ENCODE data around the gene GABBR2. TPM values are rescaled to one million over a fixed set of nuclear protein-coding genes. Genes with fewer than 3 reads are reported as not detected.

The GABBR2 gene
- polyA plus RNA-seq, 1 donor (not counting 4 experiments of a cell fraction or from before 2014, with no cell fraction given): 0.01 TPM

DNA sequence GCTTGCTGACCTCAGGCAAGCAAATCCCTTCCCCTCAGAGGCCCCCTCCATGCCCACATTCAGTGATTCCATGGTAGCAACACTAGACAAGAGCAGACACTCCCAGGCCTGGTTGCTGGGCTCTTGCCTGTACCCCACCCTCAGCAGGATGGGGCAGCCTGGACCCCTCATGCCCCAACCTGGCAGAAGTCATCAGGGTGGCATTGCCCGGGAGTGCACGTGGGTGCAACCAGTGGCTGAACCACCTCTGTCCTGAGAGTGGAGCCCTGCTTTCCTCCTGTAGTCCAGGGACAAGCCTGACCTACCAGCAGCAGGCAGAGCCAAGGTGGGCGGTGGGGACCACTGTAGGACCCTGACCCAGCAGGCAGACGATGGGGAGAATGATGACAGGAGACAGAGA lies 387.5 kb downstream of the GABBR2 start:
- no peaks in the 10 kb centered on the region for H3K9me3 ChIP-seq (ENCODE audit: control insufficient read depth, low read depth, low read length)
- H3K4me2 ChIP-seq (ENCODE audit: control insufficient read depth, extremely low read depth, insufficient read depth, low read depth, low read length): no peak overlapping the region
- H3K9ac ChIP-seq (ENCODE audit: control insufficient read depth, extremely low read depth, insufficient read depth, low read length): no peak overlapping the region
- no peaks in the 10 kb centered on the region for H3K27me3 ChIP-seq (ENCODE audit: control insufficient read depth, extremely low read depth, insufficient read depth, low read length)
- no peaks in the 10 kb centered on the region for H3K9me1 ChIP-seq (ENCODE audit: control insufficient read depth, extremely low read depth, insufficient read depth, low read length)
- dilution Hi-C loops (cut with MboI; ENCODE audit: extremely low pct_ligation_motif_present, low sequenced_read_pairs): no loop called here
- no peak overlapping the region for H3K27ac ChIP-seq (ENCODE audit: control insufficient read depth, insufficient read depth, low read length)
- no peak for DNase-seq (ENCODE audit: low read depth, low spot score)
- no peak for FAIRE-seq
- no peak overlapping the region for H2AFZ ChIP-seq (ENCODE audit: control insufficient read depth, low read length)
- no peaks in the 10 kb centered on the region for H3K36me3 ChIP-seq (ENCODE audit: control insufficient read depth in 2 of 2, extremely low read depth in 1 of 2, insufficient read depth in 2 of 2, low read length in 2 of 2)
- no peaks in the 10 kb centered on the region for H3K79me2 ChIP-seq (ENCODE audit: control insufficient read depth, insufficient read depth, low read length)
- peaks cover 13% of the 10 kb centered on the region for H3K4me1 ChIP-seq (ENCODE audit: control insufficient read depth, extremely low read depth, insufficient read depth, low read length)
- no peak overlapping the region for H3K4me3 ChIP-seq (ENCODE audit: control insufficient read depth in 2 of 3, extremely low read depth in 1 of 3, insufficient read depth in 2 of 3, low read depth in 1 of 3, low read length in 3 of 3)
- H4K20me1 ChIP-seq (ENCODE audit: control insufficient read depth, extremely low read depth, insufficient read depth, low read length): no peaks in the 10 kb centered on the region
- no peak for TF ChIP-seq EZH2 (IDR thresholded peaks at IDR 0.05; ENCODE audit: low read length)
- TF ChIP-seq, protein P1, sequence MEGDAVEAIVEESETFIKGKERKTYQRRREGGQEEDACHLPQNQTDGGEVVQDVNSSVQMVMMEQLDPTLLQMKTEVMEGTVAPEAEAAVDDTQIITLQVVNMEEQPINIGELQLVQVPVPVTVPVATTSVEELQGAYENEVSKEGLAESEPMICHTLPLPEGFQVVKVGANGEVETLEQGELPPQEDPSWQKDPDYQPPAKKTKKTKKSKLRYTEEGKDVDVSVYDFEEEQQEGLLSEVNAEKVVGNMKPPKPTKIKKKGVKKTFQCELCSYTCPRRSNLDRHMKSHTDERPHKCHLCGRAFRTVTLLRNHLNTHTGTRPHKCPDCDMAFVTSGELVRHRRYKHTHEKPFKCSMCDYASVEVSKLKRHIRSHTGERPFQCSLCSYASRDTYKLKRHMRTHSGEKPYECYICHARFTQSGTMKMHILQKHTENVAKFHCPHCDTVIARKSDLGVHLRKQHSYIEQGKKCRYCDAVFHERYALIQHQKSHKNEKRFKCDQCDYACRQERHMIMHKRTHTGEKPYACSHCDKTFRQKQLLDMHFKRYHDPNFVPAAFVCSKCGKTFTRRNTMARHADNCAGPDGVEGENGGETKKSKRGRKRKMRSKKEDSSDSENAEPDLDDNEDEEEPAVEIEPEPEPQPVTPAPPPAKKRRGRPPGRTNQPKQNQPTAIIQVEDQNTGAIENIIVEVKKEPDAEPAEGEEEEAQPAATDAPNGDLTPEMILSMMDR (optimal IDR thresholded peaks at IDR 0.05 in 1 of 3, IDR thresholded peaks at IDR 0.05 in 1 of 3, conservative IDR thresholded peaks at IDR 0.05 in 1 of 3; ENCODE audit: extremely low read depth in 1 of 3, insufficient read depth in 2 of 3, low read length in 3 of 3): no peak

DNA sequence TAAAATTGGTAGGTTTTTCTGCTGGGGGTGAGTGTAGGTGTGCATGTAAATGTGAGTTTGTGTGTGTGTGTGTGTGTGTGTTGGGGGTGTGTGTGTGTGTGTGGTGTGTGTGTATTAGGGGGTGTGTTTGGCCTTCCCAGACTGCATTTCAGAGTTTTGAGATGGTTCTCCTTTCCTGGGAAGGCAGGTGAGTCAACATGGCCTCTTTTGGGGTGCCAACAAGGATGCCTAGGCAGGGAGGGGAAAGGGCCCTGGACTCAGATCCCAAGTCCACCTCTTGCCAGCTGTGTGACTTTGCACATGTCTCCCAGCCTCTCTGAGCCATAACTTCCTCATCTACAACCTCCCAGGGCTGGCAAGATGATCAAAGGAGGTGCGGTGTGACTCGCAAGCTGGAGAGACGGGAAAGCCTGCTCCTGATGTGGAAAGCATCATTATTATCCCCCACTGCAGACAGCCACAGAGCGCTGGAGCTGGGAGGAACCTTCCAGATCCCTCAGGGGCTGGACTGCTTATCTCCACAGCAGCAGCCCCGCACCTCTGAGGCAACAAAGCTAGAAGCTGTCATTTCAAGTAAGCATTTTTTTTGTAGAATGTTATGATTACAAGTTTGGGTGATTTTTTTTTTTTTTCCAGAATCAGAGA lies 389.8 kb downstream of the GABBR2 start:
- TF ChIP-seq EZH2 (IDR thresholded peaks at IDR 0.05; ENCODE audit: low read length): no peak
- TF ChIP-seq, protein P1 (optimal IDR thresholded peaks at IDR 0.05 in 1 of 3, IDR thresholded peaks at IDR 0.05 in 1 of 3, conservative IDR thresholded peaks at IDR 0.05 in 1 of 3; ENCODE audit: extremely low read depth in 1 of 3, insufficient read depth in 2 of 3, low read length in 3 of 3): no peak
- FAIRE-seq (no peak), DNase-seq (ENCODE audit: low read depth, low spot score) (no peak)
- no peak overlapping the region for H3K4me2 ChIP-seq (ENCODE audit: control insufficient read depth, extremely low read depth, insufficient read depth, low read depth, low read length)
- H3K27me3 ChIP-seq (ENCODE audit: control insufficient read depth, extremely low read depth, insufficient read depth, low read length): no peaks in the 10 kb centered on the region
- peaks cover 3% of the 10 kb centered on the region for H3K4me1 ChIP-seq (ENCODE audit: control insufficient read depth, extremely low read depth, insufficient read depth, low read length)
- no peaks in the 10 kb centered on the region for H3K36me3 ChIP-seq (ENCODE audit: control insufficient read depth in 2 of 2, extremely low read depth in 1 of 2, insufficient read depth in 2 of 2, low read length in 2 of 2)
- no peaks in the 10 kb centered on the region for H3K9me1 ChIP-seq (ENCODE audit: control insufficient read depth, extremely low read depth, insufficient read depth, low read length)
- H2AFZ ChIP-seq (ENCODE audit: control insufficient read depth, low read length): no peak overlapping the region
- H3K9me3 ChIP-seq (ENCODE audit: control insufficient read depth, low read depth, low read length): no peaks in the 10 kb centered on the region
- H3K79me2 ChIP-seq (ENCODE audit: control insufficient read depth, insufficient read depth, low read length): no peaks in the 10 kb centered on the region
- H4K20me1 ChIP-seq (ENCODE audit: control insufficient read depth, extremely low read depth, insufficient read depth, low read length): no peaks in the 10 kb centered on the region
- no peak overlapping the region for H3K27ac ChIP-seq (ENCODE audit: control insufficient read depth, insufficient read depth, low read length)
- H3K4me3 ChIP-seq (ENCODE audit: control insufficient read depth in 2 of 3, extremely low read depth in 1 of 3, insufficient read depth in 2 of 3, low read depth in 1 of 3, low read length in 3 of 3): no peak overlapping the region
- dilution Hi-C loops (cut with MboI; ENCODE audit: extremely low pct_ligation_motif_present, low sequenced_read_pairs): no loop called here
- no peak overlapping the region for H3K9ac ChIP-seq (ENCODE audit: control insufficient read depth, extremely low read depth, insufficient read depth, low read length)
